Mucosa of descending colon (tissue), 3 donors: ENCODE measurements around the gene S100A12. TPM values are rescaled to one million over a fixed set of nuclear protein-coding genes. Genes with fewer than 3 reads are reported as not detected.

Experiments used
- ATAC-seq: fragments of 200-7000 bp; cut with Tn5 transposase; one replicate; pipeline ENCODE4 v1.9.1; 2020; ENCODE audit warnings: mild to moderate bottlenecking, moderate library complexity
- DNase-seq, 3 donors: peaks; one replicate each; pipeline ENCODE4 v3.0.0-alpha.2; 2020
- H3K36me3 ChIP-seq: fragments of 200-600 bp; one replicate; pipeline ENCODE4 v1.8.0; 2021; ENCODE audit warnings: low read depth, mild to moderate bottlenecking
- H3K4me1 ChIP-seq: fragments of 200-600 bp; one replicate; pipeline ENCODE4 v1.8.0; 2021; ENCODE audit warnings: low read depth, mild to moderate bottlenecking
- H3K4me3 ChIP-seq: fragments of 200-600 bp; one replicate; pipeline ENCODE4 v1.8.0; 2021; ENCODE audit warnings: mild to moderate bottlenecking
- H3K9me3 ChIP-seq: fragments of 200-600 bp; one replicate; pipeline ENCODE4 v1.8.0; 2021; ENCODE audit warnings: mild to moderate bottlenecking
- CTCF ChIP-seq: fragments of 200-600 bp; IDR thresholded peaks from one replicate; pipeline ENCODE4 v1.8.0; 2022; ENCODE audit warnings: antibody characterized with exemption, mild to moderate bottlenecking
- intact Hi-C, 2 donors: fragments of 100-400 bp; cut with DNase I in 1 of 2; cut with micrococcal nuclease in 1 of 2; formaldehyde crosslinking; loops; one replicate each; pipeline versions ENCODE4 v1.11.0 to v1.11.1; 2022; cut with DNase I, micrococcal nuclease
- total RNA-seq, 3 donors: library from RNA; stranded (reverse); fragmentation: NEBNext Ultra II Directional in 2 of 3; extraction: Animal tissue kit (Norgen Biotek cat#: 25700) in 2 of 3; gene quantifications; one replicate each; pipeline versions ENCODE4 v1.2.1 to v1.2.4, GENCODE V29; 2021 to 2023
- donor health status: DM: no; HTN: no; CAD: no; lungs with moderate emphysema.
- donor health status: DM: no; HTN: no; CAD: no.
- donor health status: DM: no; HTN: yes; CAD: no.

Gene S100A12
- total RNA-seq, 3 donors from 2014 or later = 0.87 to 1.5 TPM; not detected in 1

DNA sequence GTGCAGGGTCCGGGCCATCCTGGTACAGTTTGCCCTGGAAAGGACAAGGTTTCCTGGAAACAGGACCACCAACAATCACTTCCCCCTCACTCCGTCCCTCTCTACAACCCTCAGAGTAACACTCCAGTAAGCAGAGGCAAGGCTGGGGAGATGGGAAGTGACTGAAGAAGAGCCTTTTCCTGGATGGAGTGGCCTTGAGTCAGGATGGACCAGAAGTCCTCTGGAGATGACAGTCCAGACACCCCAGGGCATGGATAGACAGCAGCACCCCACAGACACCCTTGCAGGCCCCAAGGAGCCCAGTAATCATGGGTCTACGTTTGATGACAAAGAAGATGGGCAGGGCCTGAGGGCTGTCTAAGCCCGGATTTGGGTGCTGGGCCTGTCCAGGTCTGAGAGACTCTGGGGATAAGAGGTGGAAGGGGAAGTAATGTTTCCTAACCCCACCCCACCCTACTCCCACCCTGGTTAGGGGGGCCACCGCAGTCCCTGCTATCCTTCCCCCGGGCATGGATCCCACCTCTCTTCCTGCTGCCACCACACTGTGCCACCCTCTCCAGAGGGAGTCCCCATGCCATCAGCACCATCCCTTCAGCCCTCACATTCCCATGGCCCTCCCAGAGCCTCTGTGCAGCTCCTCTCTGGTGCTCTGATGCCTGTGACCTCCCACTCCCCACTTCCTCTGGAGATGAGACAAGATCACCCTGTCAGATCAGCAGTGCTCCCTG is 22.7 kb upstream of the S100A12 start:
- Histone ChIP-seq H3K4me3 (no peak overlapping the region), H3K4me1 (no peaks in the 10 kb centered on the region), H3K9me3 (no peaks in the 10 kb centered on the region), H3K36me3 (no peaks in the 10 kb centered on the region)
- intact Hi-C loops = no loop called here
- no peak for DNase-seq
- no peak for ATAC-seq
- TF ChIP-seq CTCF = no peak

- DNase-seq (no peak), ATAC-seq (no peak)
- intact Hi-C loops = no loop called here
Measured at GRCh38 chr1:153397051-153397923, 21.9 kb upstream of the S100A12 start.

DNA sequence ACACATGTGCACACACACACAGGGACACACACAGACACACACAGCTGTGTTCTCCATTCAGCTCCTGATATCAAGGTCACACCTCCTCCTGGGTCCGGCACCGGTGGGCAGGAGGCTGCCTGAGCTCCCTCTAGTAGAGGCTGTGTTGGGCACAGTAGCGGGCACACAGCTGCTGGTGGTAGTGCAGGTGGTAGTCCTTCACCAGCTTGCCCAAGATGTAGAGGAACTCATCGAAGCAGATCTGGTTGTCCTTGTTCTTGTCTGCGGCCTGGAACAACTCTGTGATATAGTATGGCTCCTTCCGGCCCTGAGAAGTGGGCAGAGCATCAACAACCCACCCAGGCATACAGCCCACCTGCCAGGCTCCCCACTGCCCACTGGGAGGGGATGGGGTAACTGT is 21.0 kb upstream of the S100A12 start:
- Histone ChIP-seq H3K4me3 (no peak overlapping the region), H3K4me1 (no peaks in the 10 kb centered on the region), H3K36me3 (no peaks in the 10 kb centered on the region), H3K9me3 (no peaks in the 10 kb centered on the region)
- DNase-seq (no peak), ATAC-seq (no peak)
- intact Hi-C loops = no loop called here
- no peak for TF ChIP-seq CTCF

More at GRCh38 chr1:153397051-153397923, 21.9 kb upstream of the S100A12 start:
- no peak for TF ChIP-seq CTCF
- Histone ChIP-seq H3K4me1 (no peaks in the 10 kb centered on the region), H3K9me3 (no peaks in the 10 kb centered on the region), H3K36me3 (no peaks in the 10 kb centered on the region), H3K4me3 (no peak overlapping the region)

- no peak for TF ChIP-seq CTCF
- Histone ChIP-seq H3K4me3 (no peak overlapping the region), H3K4me1 (no peaks in the 10 kb centered on the region), H3K9me3 (no peaks in the 10 kb centered on the region), H3K36me3 (no peaks in the 10 kb centered on the region)
- intact Hi-C loops = no loop called here
- DNase-seq (no peak), ATAC-seq (no peak)
Measured at GRCh38 chr1:153395776-153396175, 20.4 kb upstream of the S100A12 start.

DNA sequence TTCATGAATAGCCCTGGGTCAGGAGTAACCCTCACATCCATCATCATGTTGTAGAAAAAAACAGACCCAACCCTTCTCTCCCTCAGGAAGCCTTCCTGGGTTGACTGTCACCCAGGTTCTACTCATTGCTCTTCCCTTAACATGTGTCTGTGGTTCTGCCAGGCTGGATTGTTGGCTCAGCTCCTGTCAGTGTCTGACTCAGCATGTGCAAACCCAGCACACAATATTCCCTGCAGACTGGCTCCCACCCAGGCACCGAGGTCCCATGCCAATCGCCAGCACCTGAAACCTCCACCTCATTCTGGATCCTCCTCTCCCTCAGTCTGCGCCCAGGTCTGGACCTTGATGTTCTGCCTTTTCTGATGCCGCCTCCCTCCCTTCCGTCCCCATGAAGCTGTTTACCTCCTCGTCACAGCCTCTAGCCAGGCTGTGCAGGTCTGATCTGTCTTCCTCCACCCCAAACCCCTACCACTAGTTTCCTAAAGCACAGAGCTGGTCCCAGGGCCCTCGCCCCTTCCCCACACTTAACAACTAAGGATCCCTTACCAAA is 19.8 kb upstream of the S100A12 start:
- intact Hi-C loops = no loop called here
- no peak overlapping the region for H3K4me3 ChIP-seq
- ATAC-seq (no peak), DNase-seq (no peak)
- H3K4me1 ChIP-seq = no peaks in the 10 kb centered on the region
- no peaks in the 10 kb centered on the region for H3K36me3 ChIP-seq
- no peak for TF ChIP-seq CTCF
- H3K9me3 ChIP-seq = no peaks in the 10 kb centered on the region
